Activated T-helper 1 cell treated with Interleukin-2 at 50 U/mL for 16 hours (primary cell): ENCODE results near the gene RUVBL1.

Experiments
- DNase-seq: peaks from one replicate; pipeline ENCODE4 v3.0.0-alpha.2; 2020; ENCODE audit warnings: low read depth

Gene RUVBL1

DNA sequence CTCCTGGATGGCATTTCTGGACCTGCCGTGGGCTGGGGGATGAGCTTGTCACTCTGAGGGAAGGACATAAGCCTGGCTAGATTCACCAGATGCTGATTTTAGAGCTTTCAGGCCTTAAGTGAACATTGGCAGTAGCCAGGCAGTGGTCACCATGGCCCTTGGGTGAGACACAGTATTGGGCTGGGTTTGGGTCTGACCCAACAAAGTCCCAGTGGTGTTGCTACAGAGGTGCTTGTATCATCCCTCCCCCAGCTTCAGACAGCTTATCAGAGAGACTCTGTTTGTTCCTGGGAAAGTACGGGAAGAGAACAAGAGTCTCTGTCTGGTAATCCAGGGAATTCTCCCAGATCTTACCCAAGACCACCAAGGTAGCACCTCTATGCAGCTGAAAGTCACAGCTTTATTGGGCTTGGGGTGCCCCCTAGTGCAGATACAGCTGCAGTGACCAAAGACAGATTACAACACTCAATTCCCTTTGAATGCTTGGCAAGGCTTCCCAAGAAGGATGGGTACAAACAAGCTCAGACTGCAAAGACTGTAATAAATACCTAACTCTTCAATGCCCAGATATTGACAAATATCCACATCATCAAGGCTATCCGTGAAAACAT is 9.8 kb upstream of the RUVBL1 start:
- no peak for DNase-seq

- no peak for DNase-seq
Observed at GRCh38 chr3:128131897-128132646, 8.5 kb upstream of the RUVBL1 start.

DNA sequence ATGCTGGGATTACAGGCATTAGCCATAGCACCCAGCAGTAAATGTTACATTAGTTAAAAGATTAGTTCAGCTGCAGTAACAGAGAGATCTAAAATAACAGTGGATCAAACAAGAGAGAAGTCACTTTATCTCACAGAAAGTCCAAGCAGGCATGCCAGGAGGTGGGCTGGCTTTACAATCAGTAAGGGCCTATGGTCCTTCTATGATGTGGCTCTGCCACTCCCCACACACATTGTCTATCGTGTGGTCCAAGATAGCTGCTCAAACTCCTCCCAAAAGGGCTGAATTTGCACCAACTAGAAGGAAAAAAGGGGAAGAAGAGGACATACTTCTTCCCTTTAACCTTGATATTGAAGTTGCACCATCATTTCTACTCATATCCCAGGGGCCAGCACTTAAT is 4.6 kb upstream of the RUVBL1 start:
- DNase-seq, result no peak

DNA sequence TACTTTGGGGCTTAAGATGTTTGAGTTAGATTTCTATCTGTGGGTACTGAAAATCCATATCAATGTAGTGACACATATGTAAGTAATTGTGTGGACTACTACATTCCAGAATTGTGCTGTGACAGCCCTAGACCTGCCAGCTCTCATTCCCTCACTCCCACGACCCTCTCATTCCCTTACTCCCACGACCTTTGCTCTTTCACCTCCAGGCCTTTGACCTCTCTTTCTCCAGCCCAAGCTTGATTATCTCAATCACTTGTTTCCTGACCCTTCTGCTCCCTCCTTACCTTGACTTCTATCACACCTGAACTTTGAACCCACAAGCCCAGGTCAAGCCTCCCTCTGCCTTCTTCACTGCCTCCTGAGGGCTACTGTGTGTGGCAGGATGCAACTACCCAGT is 3.6 kb upstream of the RUVBL1 start:
- no peak for DNase-seq

DNA sequence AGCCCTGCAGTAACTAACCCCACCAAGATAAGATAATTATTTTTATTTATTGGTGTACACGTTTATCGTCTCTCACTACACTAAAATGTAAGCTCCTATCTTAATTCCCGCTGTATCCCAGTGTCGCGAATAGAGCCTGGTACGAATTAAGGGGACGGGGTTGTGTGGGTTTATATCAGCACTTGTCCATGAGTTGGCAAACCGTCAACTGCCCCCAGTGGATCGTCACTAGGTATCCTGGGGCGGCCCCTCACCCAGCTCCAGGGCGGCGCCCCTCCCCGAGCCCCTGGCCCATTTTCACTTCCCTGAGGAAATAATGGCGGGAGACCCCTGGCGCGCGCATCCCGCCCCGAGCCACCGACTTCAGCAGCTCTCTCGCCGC is 465 bp downstream of the RUVBL1 start:
- DNase-seq, result no peak

- no peak for DNase-seq
Observed at GRCh38 chr3:128122013-128122412, 1.6 kb downstream of the RUVBL1 start.

DNA sequence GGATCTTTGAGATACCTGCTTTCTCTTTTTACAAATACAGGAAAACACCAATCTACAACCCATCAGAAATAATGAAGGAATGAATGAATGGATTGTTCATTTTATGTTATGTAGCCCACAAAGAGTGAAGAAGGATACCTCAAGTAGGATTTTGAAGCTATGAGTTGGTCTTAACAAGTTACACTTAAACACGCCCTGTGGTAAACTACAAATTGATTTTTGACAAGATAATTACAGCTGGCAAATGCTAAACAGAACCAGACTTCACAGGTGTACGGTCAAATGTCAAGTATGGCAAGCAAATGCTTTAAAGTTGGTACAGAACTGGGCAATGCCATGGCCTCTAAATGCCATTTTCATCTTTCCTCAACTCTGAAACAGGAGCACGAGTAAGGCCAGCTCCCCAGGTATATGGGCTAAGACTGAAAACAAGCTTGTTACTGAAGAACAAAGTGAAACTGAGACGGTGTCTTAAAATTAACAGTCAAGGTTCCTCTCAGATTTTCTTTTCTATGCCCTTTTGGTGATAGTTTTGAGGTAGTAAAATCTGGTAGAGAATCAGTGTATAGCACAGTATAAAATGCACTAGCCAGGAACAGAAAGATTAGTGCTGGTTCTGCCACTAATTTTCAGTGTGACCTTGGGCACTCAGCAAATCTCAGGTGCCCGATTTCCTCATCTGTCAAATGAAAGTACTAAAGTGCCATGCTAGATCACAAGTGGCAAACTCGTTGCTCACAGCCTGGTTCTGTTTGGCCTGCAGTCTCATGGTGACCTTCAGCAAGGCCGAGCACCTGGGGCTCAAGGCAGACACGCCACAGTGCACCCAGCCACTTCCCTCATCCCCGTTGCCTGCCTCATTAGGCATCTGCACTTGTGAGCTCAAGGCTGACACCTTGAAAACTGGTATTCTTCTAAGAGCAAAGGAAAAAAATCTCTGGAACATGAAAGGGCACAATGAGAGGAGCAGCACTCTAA is 9.5 kb downstream of the RUVBL1 start:
- no peak for DNase-seq

DNA sequence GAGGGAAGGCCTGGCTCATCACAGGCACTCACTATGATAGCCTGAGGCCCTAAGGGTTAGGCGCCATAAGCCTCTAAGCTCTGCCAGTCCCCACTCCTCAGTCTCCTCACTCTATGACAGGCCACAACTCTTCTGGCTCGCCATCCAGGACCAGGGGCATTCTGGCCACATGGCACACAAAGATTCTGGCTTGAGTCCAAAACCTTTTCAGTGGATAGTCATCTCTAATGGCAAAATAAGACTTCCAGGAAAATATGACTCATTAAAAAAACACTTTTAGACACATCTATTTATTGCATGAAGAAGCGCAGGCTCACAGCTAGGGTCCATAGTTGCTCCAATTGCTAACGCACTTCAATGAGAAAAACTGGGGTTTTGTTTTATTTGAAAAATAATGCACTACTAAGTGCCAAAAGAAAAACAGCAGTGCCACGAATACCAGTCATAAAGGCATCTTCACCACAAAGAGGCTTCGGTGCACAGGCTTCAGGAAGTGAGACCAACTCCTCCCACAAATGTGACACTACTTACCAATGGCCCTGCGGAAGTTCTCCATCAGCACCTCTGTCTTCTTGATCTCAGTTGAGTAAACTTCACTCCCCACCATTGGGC is 11.1 kb downstream of the RUVBL1 start:
- DNase-seq, result peak; percentile 5

- no peak for DNase-seq
Observed at GRCh38 chr3:128111147-128111546, 12.5 kb downstream of the RUVBL1 start.

GRCh38 chr3:128107834-128108233 is 15.8 kb downstream of the RUVBL1 start:
- DNase-seq, result no peak

DNA sequence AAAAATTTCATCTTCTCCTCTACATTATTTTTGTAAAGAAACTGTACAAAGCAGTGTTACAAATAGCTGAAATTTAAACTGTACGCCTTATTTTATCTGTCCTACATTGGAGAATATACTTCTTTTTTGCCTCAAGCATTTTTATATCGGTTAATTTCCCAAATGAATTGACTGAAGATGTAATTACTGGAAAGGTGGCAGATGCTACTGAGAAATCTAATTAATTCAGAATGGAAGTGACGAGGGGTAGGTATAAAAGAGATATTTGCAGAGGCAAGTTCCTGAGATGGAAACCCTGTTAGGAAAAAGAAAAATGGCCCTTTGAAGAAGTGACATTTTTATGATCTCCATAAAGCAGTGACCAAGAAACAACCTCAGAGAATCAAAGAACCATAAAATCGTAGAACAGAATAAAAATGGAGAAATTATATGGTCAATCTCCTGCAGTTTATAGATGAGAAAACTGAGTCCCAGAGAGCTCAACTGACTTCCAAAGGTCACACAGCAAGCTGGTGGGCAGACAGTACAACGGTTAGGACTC is 20.4 kb downstream of the RUVBL1 start:
- no peak for DNase-seq

DNA sequence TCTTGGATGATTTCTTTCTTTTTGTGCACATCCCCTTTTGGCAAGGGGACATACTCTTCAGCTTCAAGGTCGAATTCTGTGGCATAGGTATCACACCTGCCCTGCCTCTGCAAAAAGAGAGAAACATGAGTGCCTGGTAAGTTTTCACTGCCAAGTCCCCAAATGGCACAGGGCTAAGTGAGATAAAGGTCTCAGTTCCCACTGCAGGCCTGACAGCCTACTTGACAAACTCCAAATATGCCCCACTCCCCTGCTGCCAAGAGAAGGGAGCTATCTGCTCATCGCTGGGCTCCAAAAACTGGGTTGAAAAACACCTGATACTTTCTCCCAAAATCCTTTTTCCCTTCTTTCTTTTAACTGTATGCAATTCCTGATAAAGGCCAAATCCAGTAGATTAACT is 23.0 kb downstream of the RUVBL1 start:
- no peak for DNase-seq

GRCh38 chr3:128100161-128100560 is 23.5 kb downstream of the RUVBL1 start:
- DNase-seq, result no peak

- DNase-seq, result no peak
Observed at GRCh38 chr3:128098234-128098633, 25.4 kb downstream of the RUVBL1 start.

DNA sequence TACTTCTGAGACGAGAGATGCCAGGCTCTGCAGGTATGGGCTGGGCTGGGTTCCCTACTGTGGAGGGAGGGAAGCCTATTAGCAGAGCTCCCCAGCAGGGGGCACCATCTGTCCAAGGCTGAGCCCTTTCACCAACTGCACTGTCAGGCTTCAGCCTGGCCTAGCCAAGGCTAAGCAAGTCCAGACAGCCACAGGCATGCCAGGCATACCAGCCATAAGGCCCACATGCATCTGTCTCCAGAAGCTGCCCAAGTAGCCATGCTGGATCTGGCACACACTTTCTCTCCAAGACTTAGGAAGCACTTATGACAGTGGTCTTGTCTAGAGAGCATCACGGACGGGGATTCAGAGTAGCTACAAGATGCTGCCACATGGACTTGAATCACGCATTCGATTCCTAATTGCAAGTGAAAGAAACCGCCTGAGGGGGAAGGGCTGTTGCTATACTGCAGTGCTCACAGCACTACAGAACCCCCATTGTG is 28.3 kb downstream of the RUVBL1 start:
- peak; percentile 59 for DNase-seq

DNA sequence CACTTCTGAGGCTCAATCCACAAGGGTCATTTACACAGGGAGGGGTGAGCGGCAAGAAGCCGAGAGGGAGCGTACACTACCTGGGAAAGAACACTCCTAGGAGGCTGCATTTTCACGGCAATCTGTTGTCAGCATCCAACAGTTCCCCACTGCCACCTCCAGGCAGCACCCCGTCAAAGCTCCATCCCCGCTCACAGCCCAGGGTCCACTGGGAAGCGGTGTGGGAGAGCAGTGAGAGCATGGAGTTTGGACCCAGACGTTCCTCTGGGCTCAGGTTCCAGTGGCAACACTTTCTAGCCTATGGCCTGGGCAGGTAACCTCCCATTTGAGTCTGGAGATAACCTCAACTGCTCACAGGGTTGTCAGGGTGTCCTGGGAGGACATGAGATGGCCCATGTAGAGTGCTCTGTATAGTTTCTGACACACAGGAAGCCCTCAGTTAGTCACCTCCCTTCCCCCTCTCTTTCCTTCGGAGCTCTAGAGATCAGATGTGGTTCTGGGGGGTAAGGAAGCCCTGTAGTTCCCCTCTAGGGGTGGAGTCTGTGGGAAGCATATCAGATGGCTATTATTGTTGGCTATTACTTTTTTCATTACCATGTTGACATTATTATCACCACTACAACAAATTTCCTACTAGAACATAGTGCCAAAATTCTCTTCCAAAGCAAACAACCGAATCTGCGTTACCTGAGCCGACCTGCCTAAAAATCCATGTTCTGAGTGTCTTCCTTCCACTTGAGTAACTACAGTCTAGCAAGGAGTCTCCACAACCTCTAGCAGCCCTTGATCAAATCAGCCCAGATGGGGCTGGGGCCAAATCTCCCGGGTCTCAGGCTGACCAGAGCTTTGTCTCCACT is 29.1 kb downstream of the RUVBL1 start:
- DNase-seq, result no peak

- DNase-seq, result no peak
Observed at GRCh38 chr3:128091586-128091985, 32.0 kb downstream of the RUVBL1 start.

DNA sequence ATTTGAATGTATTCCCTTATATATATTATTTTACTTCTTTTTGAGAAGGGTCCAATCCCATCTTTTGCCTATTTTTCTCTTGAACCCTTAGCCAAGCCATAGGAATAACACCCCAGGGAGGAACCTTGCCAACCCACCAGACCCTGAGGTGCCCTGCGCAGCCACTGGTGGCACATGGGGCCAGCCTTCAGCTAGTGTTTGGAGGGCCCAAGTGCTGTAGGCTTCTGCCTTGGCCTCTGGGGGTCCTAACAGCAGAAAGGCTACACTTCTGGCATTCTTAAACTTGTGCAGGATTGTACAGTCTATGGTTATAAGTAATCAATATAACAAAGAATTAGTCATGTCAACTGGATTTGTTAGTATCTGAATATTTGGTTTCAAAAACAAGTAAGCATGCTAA is 34.5 kb downstream of the RUVBL1 start:
- no peak for DNase-seq

- DNase-seq, result no peak
Observed at GRCh38 chr3:128084675-128085021, 39.0 kb downstream of the RUVBL1 start.

DNA sequence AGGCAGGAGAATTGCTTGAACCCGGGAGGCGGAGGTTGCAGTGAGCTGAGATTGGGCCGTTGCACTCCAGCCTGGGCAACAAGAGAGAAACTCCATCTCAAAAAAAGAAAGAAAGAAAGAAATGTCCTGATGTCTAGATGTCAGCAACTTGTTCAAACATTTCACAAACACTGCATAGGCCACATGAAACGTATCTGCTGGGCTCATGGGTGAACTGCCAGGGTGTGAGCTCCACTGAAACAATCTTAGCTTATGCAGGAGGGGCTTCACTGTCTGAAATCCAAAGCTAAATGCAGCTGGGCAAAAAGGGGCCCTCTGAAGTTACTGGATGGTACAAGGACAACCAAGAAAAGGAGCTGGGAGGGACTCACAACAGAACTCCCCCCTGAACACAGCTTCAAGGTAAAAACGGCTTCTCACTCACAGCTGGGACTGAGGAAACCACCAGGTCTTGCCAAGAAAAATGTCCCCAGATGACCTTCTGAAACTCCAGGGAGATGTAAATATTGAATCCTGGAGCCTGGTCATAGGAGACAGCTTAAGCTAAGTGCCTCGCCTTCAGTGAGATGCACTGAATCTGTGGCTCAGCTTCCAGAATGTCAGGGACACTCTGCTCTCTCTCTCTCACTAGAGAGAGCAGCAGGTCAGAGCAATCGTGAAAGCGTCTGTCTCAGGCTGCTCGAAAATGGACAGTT is 39.5 kb downstream of the RUVBL1 start:
- DNase-seq, result no peak
